ENCODE measurements around the gene ANAPC10.

GRCh38 chr4:144967161-144967560 lies 130.8 kb downstream of the ANAPC10 start:
- TF ChIP-seq FOXM1 (IDR thresholded peaks at IDR 0.05; ENCODE audit: borderline replicate concordance) (no peak), HDGF (IDR thresholded peaks at IDR 0.05; ENCODE audit: borderline replicate concordance) (no peak), SUZ12 (IDR thresholded peaks at IDR 0.05) (no peak), PKNOX1 (IDR thresholded peaks at IDR 0.05) (no peak), TARDBP (IDR thresholded peaks at IDR 0.05) (no peak), SP1 (IDR thresholded peaks at IDR 0.05) (no peak), FOXK2 (IDR thresholded peaks at IDR 0.05) (no peak), FOXA1 (IDR thresholded peaks at IDR 0.05) (no peak), ZNF384 (IDR thresholded peaks at IDR 0.05) (no peak), LEF1 (IDR thresholded peaks at IDR 0.05; ENCODE audit: borderline replicate concordance) (no peak)

Measured in HEK293T (cell line).